Measurements from ENCODE around the gene HCN1.
A peak's percentile ranks its signal among the peaks of the same experiment; 100 is the strongest.

HCN1 gene

DNA sequence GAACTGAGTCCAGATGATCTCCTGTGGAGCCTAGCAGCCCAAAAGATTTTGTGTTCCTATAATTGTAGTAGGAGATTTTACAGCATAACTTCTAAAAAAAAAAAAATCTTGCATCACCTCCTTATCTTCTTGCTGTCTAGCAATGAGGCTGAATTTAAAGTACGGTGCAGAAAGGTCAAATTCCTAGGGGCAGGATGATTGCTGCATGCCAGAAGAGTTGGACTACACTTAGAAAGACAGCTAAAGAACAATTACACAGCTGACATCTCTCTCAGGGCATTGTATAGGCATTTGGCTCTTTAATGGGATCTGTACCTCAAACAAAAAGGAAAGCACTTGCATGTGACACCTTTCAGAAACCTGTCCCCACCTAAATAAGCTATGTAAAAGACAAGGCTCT, 443.2 kb downstream of the HCN1 start:
- peak; percentile 7 for DNase-seq (ENCODE audit: low read depth)
- no peak overlapping the region for H3K4me3 ChIP-seq (ENCODE audit: low read length)
- TF ChIP-seq, protein P1, sequence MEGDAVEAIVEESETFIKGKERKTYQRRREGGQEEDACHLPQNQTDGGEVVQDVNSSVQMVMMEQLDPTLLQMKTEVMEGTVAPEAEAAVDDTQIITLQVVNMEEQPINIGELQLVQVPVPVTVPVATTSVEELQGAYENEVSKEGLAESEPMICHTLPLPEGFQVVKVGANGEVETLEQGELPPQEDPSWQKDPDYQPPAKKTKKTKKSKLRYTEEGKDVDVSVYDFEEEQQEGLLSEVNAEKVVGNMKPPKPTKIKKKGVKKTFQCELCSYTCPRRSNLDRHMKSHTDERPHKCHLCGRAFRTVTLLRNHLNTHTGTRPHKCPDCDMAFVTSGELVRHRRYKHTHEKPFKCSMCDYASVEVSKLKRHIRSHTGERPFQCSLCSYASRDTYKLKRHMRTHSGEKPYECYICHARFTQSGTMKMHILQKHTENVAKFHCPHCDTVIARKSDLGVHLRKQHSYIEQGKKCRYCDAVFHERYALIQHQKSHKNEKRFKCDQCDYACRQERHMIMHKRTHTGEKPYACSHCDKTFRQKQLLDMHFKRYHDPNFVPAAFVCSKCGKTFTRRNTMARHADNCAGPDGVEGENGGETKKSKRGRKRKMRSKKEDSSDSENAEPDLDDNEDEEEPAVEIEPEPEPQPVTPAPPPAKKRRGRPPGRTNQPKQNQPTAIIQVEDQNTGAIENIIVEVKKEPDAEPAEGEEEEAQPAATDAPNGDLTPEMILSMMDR (conservative IDR thresholded peaks at IDR 0.05; ENCODE audit: low read depth, low read length), result no peak

DNA sequence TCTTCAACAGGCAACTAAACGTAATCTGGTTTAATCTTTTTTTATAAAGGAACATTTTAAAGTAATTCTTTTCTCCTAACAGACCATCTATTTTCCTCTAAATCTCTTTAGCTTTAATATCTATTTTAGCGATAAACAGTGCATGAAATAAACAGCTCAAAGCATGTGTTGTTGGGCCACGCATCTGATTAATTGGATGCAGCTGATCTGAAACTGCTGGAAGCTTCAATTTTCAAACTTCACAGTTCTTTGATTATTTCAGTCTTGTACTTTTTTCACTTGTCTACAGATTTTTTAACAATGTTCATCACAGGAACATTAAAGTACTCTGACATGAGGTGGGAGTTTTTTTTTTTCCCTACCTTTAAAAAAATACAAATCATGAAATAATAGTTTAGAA, 443.6 kb downstream of the HCN1 start:
- DNase-seq (ENCODE audit: low read depth), result no peak
- no peak overlapping the region for H3K4me3 ChIP-seq (ENCODE audit: low read length)
- TF ChIP-seq, protein P1 (conservative IDR thresholded peaks at IDR 0.05; ENCODE audit: low read depth, low read length), result no peak

DNA sequence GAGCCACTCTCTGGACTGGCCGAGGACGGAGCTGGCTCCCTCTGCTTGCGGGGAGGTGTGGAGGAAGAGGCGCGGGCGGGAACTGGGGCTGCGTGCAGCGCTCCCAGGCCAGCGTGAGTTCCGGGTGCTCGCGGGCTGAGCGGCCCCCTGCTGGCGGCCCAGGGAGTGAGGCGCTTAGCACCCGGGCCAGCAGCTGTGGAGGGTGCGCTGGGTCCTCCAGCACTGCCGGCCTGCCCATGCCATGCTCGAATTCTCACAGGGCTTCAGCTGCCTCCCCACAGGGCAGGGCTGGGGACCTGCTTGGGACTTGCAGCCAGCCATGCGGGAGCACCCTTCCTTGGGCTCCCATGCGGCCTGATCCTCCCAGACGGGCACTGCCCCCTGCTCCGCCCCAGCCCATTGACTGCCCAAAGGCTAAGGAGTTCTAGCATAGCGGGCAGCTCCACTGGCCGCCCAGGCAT, 470.6 kb downstream of the HCN1 start:
- no peak overlapping the region for H3K4me3 ChIP-seq (ENCODE audit: low read length)
- TF ChIP-seq, protein P1 (conservative IDR thresholded peaks at IDR 0.05; ENCODE audit: low read depth, low read length), result no peak
- DNase-seq (ENCODE audit: low read depth), result no peak

DNA sequence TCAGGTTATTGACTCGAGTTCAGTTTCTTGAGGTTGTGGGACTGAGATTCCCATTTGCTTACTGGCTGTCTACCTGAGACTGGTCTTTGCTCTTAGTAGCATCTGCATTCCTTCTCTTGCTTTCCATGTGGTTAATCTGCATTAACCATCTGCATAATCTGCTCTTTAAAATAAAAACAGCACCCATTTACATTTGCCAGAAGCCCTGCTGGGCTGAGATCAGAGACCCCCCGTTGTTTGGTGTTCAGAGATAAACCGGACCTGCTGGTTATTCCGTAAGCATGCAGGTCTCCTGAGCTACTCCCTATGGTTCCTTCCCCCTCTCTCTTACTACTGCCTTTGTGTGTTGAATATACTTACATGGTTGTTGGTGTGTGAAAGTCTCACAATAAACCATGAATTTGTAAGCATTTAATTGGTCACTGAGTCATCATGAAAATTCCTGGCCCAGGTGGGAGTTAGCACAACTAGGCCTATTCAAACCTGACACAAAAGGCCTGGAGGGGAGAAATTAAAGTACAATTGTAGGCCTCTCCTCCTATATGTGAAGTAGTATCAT, 490.7 kb downstream of the HCN1 start:
- TF ChIP-seq, protein P1 (conservative IDR thresholded peaks at IDR 0.05; ENCODE audit: low read depth, low read length), result no peak
- DNase-seq (ENCODE audit: low read depth), result no peak
- H3K4me3 ChIP-seq (ENCODE audit: low read length), result no peak overlapping the region
